T-helper 1 cell treated with Interleukin-12 subunit alpha and Interleukin-12 subunit beta and Interleukin-4 antibody, amounts not matched to agents 30 ng/mL and 1 ng/mL, for 36 hours (primary cell): ENCODE measurements around the gene TRAP1. TPM values are rescaled to one million over a fixed set of nuclear protein-coding genes. Genes with fewer than 3 reads are reported as not detected.
"Not testable (repeated sequence)": the region's sequence is repeated elsewhere in the genome, so short reads cannot be mapped to it uniquely, and the experiment has no call there.

ENCODE experiments used
- intact Hi-C: fragments of 100-400 bp; cut with micrococcal nuclease; formaldehyde crosslinking; loops from one replicate; pipeline ENCODE4 v1.15.1; 2024
- total RNA-seq: library from RNA; stranded (reverse); gene quantifications from 2 replicates; pipeline ENCODE4 v1.2.3, GENCODE V29; 2022

Gene TRAP1
- total RNA-seq, 1 donor from 2014 or later: 145 TPM

DNA sequence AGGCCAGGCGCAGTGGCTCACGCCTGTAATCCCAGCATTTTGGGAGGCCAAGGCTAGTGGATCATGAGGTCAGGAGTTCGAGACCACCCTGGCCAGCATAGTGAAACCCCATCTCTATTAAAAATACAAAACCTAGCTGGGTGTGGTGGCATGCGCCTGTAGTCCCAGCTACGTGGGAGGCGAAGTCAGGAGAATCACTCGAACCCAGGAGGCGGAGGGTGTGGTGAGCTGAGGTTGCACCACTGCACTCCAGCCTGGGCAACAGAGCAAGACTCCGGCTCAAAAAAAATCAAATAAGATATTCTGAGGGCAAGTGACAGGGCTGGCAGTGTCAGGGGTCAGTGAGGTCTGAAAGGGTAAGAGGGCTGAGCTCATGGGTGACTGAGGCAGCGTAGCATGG lies 2.9 kb downstream of the TRAP1 start:
- intact Hi-C loops: not testable (repeated sequence)

DNA sequence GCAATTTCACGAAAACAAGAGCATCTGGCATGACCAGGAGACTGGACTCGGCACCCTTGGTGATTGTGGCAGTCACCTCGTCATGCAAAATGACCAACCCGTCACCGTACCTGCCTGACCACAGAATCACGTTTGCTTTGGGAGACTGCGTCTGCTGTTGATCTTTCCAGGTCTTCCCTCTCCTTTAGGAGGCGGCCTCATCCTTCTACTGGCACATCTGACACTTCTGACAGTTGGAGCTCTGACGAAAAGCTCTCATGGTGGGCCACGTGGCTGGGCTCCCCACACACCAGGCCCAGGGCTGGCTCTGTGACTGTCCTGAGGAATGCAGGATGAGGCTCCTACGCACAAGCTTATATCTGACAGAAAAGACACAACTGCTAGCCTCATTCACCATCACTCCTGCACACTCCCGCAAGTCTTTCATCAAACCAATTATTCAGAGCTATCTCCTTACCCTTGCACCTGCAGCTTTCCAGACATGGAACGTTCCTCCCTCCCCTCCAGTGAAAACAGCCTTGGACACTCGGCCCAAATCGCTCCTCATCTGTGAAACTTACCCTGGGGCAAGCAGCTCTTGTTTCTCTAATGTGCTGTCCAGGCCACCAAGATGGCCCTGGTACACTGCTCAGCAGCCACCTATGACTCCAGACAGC lies 3.6 kb downstream of the TRAP1 start:
- intact Hi-C loops: no loop called here

- intact Hi-C loops: no loop called here
These were observed 4.4 kb downstream of the TRAP1 start for GRCh38 chr16:3712861-3713372.

- intact Hi-C loops: no loop called here
These were observed 10.9 kb downstream of the TRAP1 start for GRCh38 chr16:3706253-3707012.

GRCh38 chr16:3702082-3702481 lies 15.2 kb downstream of the TRAP1 start:
- intact Hi-C loops: no loop called here

DNA sequence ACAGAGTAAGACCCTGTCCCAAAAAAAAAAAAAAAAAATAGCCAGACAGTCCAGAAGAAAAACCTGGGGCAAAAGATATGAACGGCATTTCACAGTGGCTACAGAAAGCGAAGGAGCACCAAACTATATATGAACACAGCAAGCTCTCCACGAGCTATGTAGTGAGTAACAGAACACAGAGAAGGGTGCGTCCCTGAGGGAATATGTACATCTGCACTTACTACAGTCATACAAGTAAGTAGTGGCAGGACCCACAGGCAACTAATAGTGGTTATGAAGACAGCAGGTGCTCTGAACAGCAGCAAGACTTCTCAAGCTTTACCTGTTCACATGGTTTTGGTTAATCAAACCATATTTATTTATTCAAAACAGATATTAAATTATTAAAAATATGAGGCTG lies 15.8 kb downstream of the TRAP1 start:
- intact Hi-C loops: no loop called here

DNA sequence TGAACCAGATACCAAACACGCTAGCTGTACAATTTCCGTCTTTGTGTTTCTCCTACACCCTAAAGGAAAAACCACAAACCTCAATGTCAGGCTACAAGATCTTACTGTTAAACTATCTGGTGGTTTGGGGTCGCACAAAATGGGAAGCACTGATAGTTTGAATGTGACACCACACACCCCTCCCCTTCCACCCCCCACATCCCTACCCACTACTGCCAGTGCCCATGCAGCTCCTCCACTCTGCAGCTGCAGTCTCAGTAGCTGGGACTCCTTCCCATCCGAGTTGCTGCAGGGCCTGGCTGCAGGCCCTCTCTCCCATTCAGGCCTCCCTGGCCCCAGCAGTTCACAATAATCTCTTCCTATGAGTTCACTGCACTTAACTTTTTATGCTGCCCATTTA lies 18.4 kb downstream of the TRAP1 start:
- intact Hi-C loops: no loop called here

GRCh38 chr16:3696425-3697218 lies 20.7 kb downstream of the TRAP1 start:
- intact Hi-C loops: no loop called here

DNA sequence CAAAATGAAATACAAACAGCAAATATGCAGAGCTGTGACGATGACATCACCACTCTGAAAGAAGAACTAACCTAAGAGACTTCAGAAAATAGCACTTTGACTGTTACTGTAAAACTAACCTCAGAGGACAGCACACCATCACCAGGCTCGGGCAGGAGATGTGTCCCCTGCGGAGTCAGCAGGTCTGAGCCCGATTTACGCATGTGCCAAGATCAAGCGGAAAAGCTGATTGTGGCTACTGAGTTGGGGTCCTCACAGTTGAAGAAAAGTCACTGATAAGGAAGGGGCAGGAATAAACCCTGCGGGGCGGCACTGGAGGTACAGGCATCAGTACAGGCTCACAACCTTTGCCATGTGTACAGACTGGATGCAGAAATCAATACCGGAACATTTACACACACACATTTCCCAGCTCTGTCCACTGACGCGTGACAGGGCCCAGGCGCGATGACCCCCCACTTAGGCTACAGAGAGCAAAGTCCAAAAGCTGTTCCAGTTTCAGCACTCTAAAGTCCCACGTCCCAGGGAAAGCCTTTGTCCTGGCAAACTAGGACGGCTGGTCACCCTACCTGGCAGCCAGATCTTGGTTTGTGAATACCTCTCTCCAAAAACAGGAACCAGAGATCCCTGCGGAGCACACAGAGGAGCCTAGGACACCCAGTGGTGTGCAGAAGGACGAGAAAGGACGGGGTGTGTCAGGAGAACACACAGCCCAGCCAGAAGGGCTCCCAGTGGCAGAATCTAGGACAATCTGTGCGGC lies 21.5 kb downstream of the TRAP1 start:
- intact Hi-C loops: no loop called here

DNA sequence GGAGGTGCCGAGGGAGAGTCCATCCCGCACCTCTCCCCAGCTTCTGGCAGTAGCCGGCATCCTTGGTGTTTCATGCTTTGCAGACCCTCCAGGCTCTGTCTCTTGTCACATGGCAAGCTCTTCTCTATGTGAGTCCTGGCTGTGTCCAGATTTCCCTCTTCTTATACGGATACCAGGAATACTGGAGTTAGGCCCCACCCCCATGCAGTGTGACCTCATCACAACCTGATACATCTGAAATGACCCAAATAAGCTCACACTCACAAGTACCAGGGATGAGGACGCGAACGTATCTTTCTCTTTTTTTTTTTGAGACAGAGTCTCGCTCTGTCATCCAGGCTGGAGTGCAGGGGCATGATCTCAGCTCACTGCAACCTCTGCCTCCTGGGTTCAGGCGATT lies 23.3 kb downstream of the TRAP1 start:
- intact Hi-C loops: no loop called here

DNA sequence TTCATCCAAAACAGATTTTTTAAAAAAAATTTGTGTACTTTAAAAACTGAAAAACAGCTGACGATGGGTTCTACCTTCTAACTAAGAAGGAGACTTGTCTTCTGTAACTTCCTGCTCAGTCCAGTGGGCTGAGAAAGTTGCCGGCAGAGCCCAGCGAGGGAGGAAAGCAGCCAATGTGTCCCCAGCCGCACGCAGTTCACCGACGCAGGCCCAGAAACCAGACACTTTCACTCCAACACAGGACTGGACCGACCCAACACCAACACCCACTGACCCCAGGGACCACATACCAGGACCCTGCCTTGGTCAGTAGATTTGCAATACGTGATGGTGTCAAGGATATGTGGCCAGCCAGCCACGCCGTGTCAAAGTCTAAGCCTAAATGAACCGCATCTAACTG lies 25.6 kb downstream of the TRAP1 start:
- intact Hi-C loops: no loop called here

DNA sequence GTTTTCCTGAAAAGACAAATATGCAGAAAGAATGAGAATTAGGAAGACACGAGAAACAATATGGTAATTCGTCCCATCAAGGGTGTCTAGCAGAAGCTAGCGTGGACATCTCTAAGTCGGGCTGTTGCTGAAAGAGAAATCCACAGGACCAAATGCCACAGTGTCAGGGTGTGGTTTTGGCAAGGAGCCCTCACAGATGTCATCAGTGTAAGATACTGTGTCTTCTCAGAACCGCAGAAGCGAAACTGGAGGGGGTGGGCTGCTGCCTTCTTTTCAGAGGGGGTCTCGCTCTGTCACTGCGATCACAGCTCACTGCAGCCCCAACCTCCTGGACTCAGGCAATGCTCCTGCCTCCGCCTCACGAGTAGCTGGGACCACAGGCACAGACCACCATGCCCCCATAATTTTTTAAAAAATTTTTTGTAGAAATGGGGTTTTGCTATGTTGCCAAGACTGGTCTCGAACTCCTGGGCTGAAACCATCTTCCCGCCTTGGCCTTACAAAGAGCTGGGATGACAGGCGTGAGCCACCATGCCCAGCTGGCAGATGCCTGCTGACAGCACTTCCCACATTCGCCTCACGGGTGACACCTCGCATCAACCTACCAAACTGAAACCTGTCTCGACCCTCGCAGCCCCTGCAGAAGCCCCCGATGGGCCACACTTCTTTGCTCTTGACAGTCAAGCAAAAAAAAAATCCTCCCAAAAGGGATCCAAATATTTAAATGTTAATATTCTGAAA lies 26.2 kb downstream of the TRAP1 start:
- intact Hi-C loops: loop anchor here (1.0 kb wide), 3 partner anchors 26 to 563 kb away; partner anchors contain the start of gene TRAP1

DNA sequence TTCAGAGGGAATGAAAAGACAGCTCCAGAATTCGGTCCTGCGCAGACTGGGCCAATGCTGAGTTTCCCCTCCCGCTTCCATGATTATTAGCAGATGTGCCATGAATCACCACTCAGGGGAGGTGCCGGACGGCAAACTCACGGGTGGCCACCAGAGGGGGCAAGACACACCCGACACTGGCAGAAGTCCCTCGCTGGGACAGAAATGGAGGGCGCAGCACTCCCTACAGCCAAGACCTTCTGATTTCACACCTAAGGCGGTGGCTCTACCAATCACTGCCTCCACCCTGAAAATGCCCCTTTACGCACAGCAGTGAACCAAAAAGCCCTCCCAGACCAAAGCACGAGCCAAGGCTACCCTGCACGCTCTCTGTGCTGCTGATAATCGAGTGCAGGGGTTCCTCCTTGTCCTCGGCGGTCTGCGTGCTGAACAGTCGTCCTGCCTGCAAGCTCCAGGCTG lies 26.8 kb downstream of the TRAP1 start:
- intact Hi-C loops: loop anchor here (1.0 kb wide), 3 partner anchors 27 to 564 kb away; partner anchors contain the start of gene TRAP1

GRCh38 chr16:3689731-3690130 lies 27.6 kb downstream of the TRAP1 start:
- intact Hi-C loops: loop anchor here (1.0 kb wide), 3 partner anchors 28 to 565 kb away; partner anchors contain the start of gene TRAP1

- intact Hi-C loops: no loop called here
These were observed 29.5 kb downstream of the TRAP1 start for GRCh38 chr16:3687792-3688191.

GRCh38 chr16:3687021-3687420 lies 30.3 kb downstream of the TRAP1 start:
- intact Hi-C loops: no loop called here

- intact Hi-C loops: no loop called here
These were observed 36.1 kb downstream of the TRAP1 start for GRCh38 chr16:3681206-3681605.

- intact Hi-C loops: no loop called here
These were observed 39.3 kb downstream of the TRAP1 start for GRCh38 chr16:3677994-3678393.

DNA sequence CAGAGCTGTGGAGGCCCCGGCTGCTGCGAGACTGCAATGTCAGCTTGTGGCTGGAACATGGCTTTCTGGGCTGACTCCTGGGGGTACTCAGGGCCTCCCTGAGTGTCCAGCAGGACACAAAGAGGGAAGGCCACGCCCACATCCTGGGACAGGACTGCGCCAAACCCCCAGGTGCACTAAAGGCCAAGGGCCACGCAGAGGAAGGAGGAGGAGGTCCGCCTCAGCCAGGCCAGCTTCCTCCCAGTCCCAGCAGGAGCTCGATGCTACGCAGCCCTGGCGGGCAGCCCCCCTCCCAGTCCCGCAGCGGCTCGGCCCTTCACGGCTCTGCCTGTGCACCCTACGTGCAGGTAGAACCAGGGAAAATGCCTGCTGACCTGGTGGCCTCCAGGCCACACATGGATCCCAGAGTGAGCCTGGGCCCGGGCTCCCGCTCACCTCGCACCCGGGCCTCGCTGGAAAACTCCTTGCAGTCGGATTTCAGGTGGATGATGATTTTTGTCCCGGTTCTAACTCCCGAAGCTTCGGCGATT lies 41.7 kb downstream of the TRAP1 start:
- intact Hi-C loops: no loop called here
